AG04450 (cell line): ENCODE data around the gene HOXD12. TPM values are rescaled to one million over a fixed set of nuclear protein-coding genes. Genes with fewer than 3 reads are reported as not detected.

Experiments
- CTCF ChIA-PET: fragments of 300-600, 350-600 bp; formaldehyde crosslinking; extraction: SDS; loops from one replicate; lab custom pipeline; 2022; ENCODE audit warnings: antibody characterized with exemption, inconsistent platforms; lab: Charles Lee
- POLR2A ChIA-PET: fragments of 350-600 bp; formaldehyde crosslinking; extraction: SDS; loops from one replicate; lab custom pipeline; 2021; ENCODE audit warnings: antibody characterized with exemption, inconsistent platforms; lab: Yijun Ruan, JAX
- DNase-seq: peaks from one replicate; pipeline ENCODE4 v3.0.0-alpha.2; 2011; ENCODE audit warnings: low read depth, low spot score
- H3K27ac ChIP-seq: one replicate; pipeline ENCODE4 v1.5.1; 2012; ENCODE audit warnings: low read depth, low read length, control low read depth
- H3K27me3 ChIP-seq: one replicate; pipeline ENCODE4 v1.6.0; 2012; ENCODE audit warnings: low read length; ENCODE audit not compliant: control insufficient read depth, insufficient read depth
- H3K4me3 ChIP-seq: 2 replicates; pipeline ENCODE4 v1.5.1; 2011; ENCODE audit warnings: mild to moderate bottlenecking, low read depth, low read length, control low read depth
- H3K9me3 ChIP-seq: 2 replicates; pipeline ENCODE4 v1.5.1; 2012; ENCODE audit warnings: low read length; ENCODE audit not compliant: control insufficient read depth, insufficient read depth
- CTCF ChIP-seq: IDR thresholded peaks from 2 replicates; pipeline ENCODE4 v1.5.1; 2011; ENCODE audit warnings: low read depth, low read length, control low read depth, inconsistent platforms
- polyA plus RNA-seq: library from polyadenylated mRNA; depleted of rRNA; stranded (reverse); fragments of >200 nt; gene quantifications from 2 replicates; pipeline ENCODE4 v1.2.3, GENCODE V29; 2011; rRNA removed
- small RNA-seq: library from RNA; depleted of rRNA; stranded (forward); fragments of <200 nt; gene quantifications from one replicate; pipeline ENCODE3, GENCODE V24; 2012; ENCODE audit warnings: low read depth; ENCODE audit not compliant: insufficient read length

The HOXD12 gene
- polyA plus RNA-seq, 1 experiment, result not detected

GRCh38 chr2:176150584-176151441, 51.2 kb downstream of the HOXD12 start:
- Histone ChIP-seq H3K4me3 (no peak overlapping the region), H3K9me3 (peaks cover 4% of the 10 kb centered on the region; the same call in 1 of the 2 replicates), H3K27ac (no peak overlapping the region), H3K27me3 (peaks cover 93% of the 10 kb centered on the region)
- CTCF ChIA-PET, result interaction anchor here (0.8 to 1.6 kb wide), 3 partner anchors 11 to 304 kb away, joined by 3 to 11 read pairs (median 3); no protein-coding TSS in a partner anchor
- TF ChIP-seq CTCF, result no peak
- POLR2A ChIA-PET, result no interaction called here
- no peak for DNase-seq

GRCh38 chr2:176151442-176152287, 52.1 kb downstream of the HOXD12 start, which contains the start of gene HOXD4:
HOXD4 (plus strand) TSS chr2:176151550; CDS start chr2:176151634, 84 bp downstream.
- Histone ChIP-seq H3K27ac (no peak within 1 kb of the TSS), H3K4me3 (no peak within 1 kb of the TSS), H3K27me3 (peaks cover 94% of the 10 kb centered on the region), H3K9me3 (peaks cover 8% of the 10 kb centered on the region; the same call in 1 of the 2 replicates)
- no peak for DNase-seq
- TF ChIP-seq CTCF, result no peak
- CTCF ChIA-PET, result interaction anchor here (0.8 to 1.3 kb wide), 2 partner anchors 11 to 303 kb away, joined by 3 to 11 read pairs; no protein-coding TSS in a partner anchor
- POLR2A ChIA-PET, result no interaction called here

Small RNA genes lying within 50 kb of the gene (small RNA-seq; reads per million reads assigned to genes)
- 2.4 reads per million for gene MIR10B

Other genes starting within 250 kb of the HOXD12 start
- 21.6 and 29.8 TPM in 2 replicates for gene LNPK, start 97.5 kb upstream of the HOXD12 start, polyA plus RNA-seq
- gene EVX2, start 15.8 kb upstream of the HOXD12 start, polyA plus RNA-seq, result not detected in 2 replicates
- gene HOXD13, start 7.1 kb upstream of the HOXD12 start, polyA plus RNA-seq, result not detected in 2 replicates
- gene HOXD11, start 7.5 kb downstream of the HOXD12 start, polyA plus RNA-seq, result not detected in 2 replicates
- not detected in 2 replicates for gene HOXD10, start 17.0 kb downstream of the HOXD12 start, polyA plus RNA-seq
- not detected in 2 replicates for gene HOXD9, start 22.9 kb downstream of the HOXD12 start, polyA plus RNA-seq
- not detected in 2 replicates for gene HOXD8, start 29.9 kb downstream of the HOXD12 start, polyA plus RNA-seq
- not detected in 2 replicates for gene HOXD4, start 51.8 kb downstream of the HOXD12 start, polyA plus RNA-seq
- gene HOXD3, start 57.5 kb downstream of the HOXD12 start, polyA plus RNA-seq, result not detected in 2 replicates
- gene HOXD1, start 88.9 kb downstream of the HOXD12 start, polyA plus RNA-seq, result not detected in 2 replicates
- 35.2 and 47.4 TPM in 2 replicates for gene MTX2, start 169.6 kb downstream of the HOXD12 start, polyA plus RNA-seq